HEK293T (cell line): ENCODE measurements around the gene UQCRC1.

Experiments used
- CTCF ChIA-PET: fragments of 350-600 bp; formaldehyde crosslinking; extraction: SDS; loops from one replicate; lab custom pipeline; 2021; ENCODE audit warnings: antibody characterized with exemption, inconsistent platforms; lab: Yijun Ruan, JAX
- POLR2A ChIA-PET: fragments of 350-600 bp; formaldehyde crosslinking; extraction: SDS; loops from one replicate; lab custom pipeline; 2020; ENCODE audit warnings: antibody characterized with exemption, inconsistent platforms; lab: Yijun Ruan, JAX
- DNase-seq: peaks from one replicate; pipeline ENCODE4 v3.0.0; 2012; ENCODE audit warnings: mixed read lengths; ENCODE audit errors: extremely low spot score
- ARNT ChIP-seq: fragments of 450-650 bp; IDR thresholded peaks from 2 replicates; pipeline ENCODE4 v1.6.1; 2017; ENCODE audit warnings: mild to moderate bottlenecking
- BHLHE40 ChIP-seq: fragments of 450-650 bp; IDR thresholded peaks from 2 replicates; pipeline ENCODE4 v1.6.1; 2016; ENCODE audit warnings: mild to moderate bottlenecking, moderate library complexity, borderline replicate concordance
- CTBP1 ChIP-seq: fragments of 450-650 bp; IDR thresholded peaks from 2 replicates; pipeline ENCODE4 v1.6.1; 2016; ENCODE audit warnings: borderline replicate concordance
- ELF4 ChIP-seq: fragments of 450-650 bp; IDR thresholded peaks from 2 replicates; pipeline ENCODE4 v1.6.1; 2017; ENCODE audit warnings: antibody characterized with exemption
- FOXA1 ChIP-seq: fragments of 450-650 bp; IDR thresholded peaks from 2 replicates; pipeline ENCODE4 v1.6.1; 2016; ENCODE audit warnings: mild to moderate bottlenecking
- FOXK2 ChIP-seq: fragments of 450-650 bp; IDR thresholded peaks from 2 replicates; pipeline ENCODE4 v1.6.1; 2016; ENCODE audit warnings: mild to moderate bottlenecking
- FOXM1 ChIP-seq: fragments of 450-650 bp; IDR thresholded peaks from 2 replicates; pipeline ENCODE4 v1.6.1; 2017; ENCODE audit warnings: mild to moderate bottlenecking, borderline replicate concordance
- HDGF ChIP-seq: fragments of 450-650 bp; IDR thresholded peaks from 2 replicates; pipeline ENCODE4 v1.6.1; 2017; ENCODE audit warnings: antibody characterized with exemption, borderline replicate concordance
- L3MBTL2 ChIP-seq: fragments of 450-650 bp; conservative IDR thresholded peaks from 2 replicates; pipeline ENCODE4 v1.6.1; 2016; ENCODE audit warnings: mild to moderate bottlenecking
- LEF1 ChIP-seq: fragments of 450-650 bp; IDR thresholded peaks from 2 replicates; pipeline ENCODE4 v1.6.1; 2017; ENCODE audit warnings: mild to moderate bottlenecking, borderline replicate concordance
- NFRKB ChIP-seq: fragments of 450-650 bp; IDR thresholded peaks from 2 replicates; pipeline ENCODE4 v1.6.1; 2016; ENCODE audit warnings: mild to moderate bottlenecking, moderate library complexity
- SP1 ChIP-seq: fragments of 450-650 bp; IDR thresholded peaks from 2 replicates; pipeline ENCODE4 v1.6.1; 2017
- SUZ12 ChIP-seq: fragments of 450-650 bp; IDR thresholded peaks from 2 replicates; pipeline ENCODE4 v1.6.1; 2016; ENCODE audit warnings: mild to moderate bottlenecking
- TARDBP ChIP-seq: fragments of 450-650 bp; IDR thresholded peaks from 2 replicates; pipeline ENCODE4 v1.6.1; 2016
- ZNF384 ChIP-seq: fragments of 450-650 bp; IDR thresholded peaks from 2 replicates; pipeline ENCODE4 v1.6.1; 2016
- TF ChIP-seq, protein P1 (sequence below): fragments of 450-650 bp; IDR thresholded peaks from 2 replicates; pipeline ENCODE4 v1.6.1; 2016

Gene UQCRC1

DNA sequence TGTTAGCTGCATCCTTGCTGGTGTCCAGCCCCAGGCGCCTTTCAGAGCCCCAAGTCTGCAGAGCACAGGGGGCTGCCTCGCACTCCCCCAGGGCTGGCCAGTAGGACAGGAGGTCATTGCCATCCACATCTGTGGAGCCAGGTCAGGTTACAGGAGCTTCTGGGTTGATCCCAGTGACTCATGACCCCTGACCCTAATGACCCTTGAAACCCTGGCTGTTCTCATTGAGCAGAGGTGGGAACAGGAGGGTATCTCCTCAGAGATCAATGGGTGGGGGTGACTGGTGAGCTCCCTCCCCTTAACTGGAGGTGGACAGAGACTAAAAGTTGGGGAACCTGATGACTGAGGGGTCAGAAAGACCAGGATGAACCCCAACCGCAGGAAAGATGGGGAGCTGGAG, 31.9 kb upstream of the UQCRC1 start:
- no peak for TF ChIP-seq FOXA1
- no peak for TF ChIP-seq SUZ12
- ChIA-PET CTCF (no interaction called here), POLR2A (interaction anchor here (0.8 kb wide), 1 partner anchor 12 kb away, joined by 3 read pairs; no protein-coding TSS in a partner anchor)
- DNase-seq, result no peak

DNA sequence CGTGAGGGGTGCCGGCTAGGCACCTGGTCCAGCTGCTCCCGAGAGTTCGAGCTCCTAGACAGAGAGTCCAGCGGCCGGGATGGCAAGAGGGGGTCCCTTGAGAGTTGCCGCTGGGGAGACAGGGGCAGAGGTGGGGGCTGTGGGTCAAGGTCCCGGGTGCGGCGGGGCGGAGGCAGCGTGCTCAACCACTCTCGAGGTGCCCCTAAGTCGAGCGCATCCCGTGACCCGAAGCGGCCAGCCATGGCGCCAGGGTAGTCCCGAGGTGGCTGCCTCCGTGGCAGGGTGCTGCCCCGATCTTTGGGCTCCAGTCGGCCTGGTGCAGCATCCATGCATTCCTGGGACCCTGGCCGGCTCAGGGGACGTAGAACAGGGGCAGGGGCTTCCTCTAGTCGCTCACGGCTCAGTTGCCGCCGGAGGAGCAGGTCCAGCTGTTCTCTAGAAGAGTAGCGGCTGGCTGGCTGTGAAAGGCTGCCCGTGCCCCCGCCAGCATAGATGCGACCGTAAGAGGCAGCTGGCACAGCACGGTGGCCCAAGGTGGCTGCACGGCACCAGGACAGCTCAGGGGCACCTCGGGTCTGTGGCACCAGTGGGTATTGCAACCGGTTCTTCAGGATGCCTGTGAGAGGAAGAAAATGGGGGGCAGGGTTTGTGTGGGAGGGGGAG, 30.6 kb upstream of the UQCRC1 start:
- no peak for DNase-seq
- ChIA-PET CTCF (no interaction called here), POLR2A (interaction anchor here (1.4 kb wide), 1 partner anchor 9 kb away, joined by 6 read pairs; no protein-coding TSS in a partner anchor)
- TF ChIP-seq FOXK2 (no peak), ZNF384 (no peak), L3MBTL2 (no peak), HDGF (no peak), SP1 (no peak), CTBP1 (no peak), BHLHE40 (no peak), NFRKB (no peak), FOXM1 (no peak), ELF4 (no peak), ARNT (no peak), TARDBP (no peak), FOXA1 (no peak), SUZ12 (no peak), LEF1 (no peak)
- TF ChIP-seq, protein P1, sequence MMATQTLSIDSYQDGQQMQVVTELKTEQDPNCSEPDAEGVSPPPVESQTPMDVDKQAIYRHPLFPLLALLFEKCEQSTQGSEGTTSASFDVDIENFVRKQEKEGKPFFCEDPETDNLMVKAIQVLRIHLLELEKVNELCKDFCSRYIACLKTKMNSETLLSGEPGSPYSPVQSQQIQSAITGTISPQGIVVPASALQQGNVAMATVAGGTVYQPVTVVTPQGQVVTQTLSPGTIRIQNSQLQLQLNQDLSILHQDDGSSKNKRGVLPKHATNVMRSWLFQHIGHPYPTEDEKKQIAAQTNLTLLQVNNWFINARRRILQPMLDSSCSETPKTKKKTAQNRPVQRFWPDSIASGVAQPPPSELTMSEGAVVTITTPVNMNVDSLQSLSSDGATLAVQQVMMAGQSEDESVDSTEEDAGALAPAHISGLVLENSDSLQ, result no peak

DNA sequence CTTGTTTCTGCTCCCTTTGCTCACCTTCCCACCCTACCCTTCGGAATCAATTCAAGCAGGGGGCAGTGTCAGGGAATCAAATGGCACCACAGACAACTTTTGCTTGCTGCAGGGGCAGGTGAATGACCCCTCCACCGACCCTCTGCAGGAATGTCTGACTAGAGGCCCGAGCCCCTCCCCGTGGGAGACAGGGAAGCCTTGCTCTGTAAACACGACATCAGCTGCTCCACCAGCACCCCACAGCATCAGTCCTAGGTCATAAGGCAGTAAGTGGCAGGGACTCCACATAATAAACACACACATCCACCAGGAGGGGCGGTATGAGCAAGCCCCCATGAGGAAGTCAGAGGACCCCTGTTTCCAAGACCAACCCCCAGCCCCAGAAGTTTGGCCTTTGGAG, 27.9 kb upstream of the UQCRC1 start:
- no peak for TF ChIP-seq NFRKB
- TF ChIP-seq L3MBTL2, result no peak
- ChIA-PET CTCF (no interaction called here), POLR2A (no interaction called here)
- DNase-seq, result no peak

DNA sequence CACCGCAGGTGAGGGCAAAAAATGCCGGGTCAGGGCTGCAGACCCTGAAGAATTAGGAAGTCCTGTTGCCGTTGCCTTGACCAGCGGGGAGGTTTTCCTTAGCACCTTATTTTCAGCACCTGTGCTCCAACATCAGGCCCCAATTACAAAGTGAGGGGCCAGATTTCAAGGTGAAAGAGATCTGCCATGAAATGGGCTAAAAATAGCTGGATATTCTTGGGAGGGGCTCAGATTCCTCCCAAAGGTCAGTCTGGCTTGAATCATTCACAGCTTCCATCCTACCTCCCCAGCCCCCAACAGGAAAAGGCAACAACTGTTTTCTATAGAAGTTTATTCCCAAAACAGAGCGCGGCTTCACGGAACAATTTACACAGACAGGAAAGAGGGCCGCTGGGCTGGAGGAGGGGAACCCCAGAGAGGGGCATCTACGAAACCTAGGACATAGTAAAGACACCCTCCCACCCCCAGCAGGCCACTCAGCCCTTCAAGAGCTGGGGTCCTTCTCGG, 26.8 kb upstream of the UQCRC1 start:
- no peak for DNase-seq
- POLR2A ChIA-PET, result interaction anchor here (1.0 to 3.2 kb wide), 8 partner anchors 10 to 187 kb away, joined by 3 to 21 read pairs (median 7); partner anchors contain the start of genes CELSR3, PFKFB4 and UQCRC1
- CTCF ChIA-PET, result interaction anchor here (0.5 to 1.5 kb wide), 11 partner anchors 12 to 352 kb away, joined by 3 to 8 read pairs (median 3); partner anchors contain the start of genes PFKFB4 and UQCRC1
- TF ChIP-seq HDGF (no peak), CTBP1 (no peak), SP1 (no peak), FOXM1 (no peak), BHLHE40 (no peak), ZNF384 (no peak), NFRKB (no peak), SUZ12 (no peak)
- TF ChIP-seq, protein P1, result no peak

DNA sequence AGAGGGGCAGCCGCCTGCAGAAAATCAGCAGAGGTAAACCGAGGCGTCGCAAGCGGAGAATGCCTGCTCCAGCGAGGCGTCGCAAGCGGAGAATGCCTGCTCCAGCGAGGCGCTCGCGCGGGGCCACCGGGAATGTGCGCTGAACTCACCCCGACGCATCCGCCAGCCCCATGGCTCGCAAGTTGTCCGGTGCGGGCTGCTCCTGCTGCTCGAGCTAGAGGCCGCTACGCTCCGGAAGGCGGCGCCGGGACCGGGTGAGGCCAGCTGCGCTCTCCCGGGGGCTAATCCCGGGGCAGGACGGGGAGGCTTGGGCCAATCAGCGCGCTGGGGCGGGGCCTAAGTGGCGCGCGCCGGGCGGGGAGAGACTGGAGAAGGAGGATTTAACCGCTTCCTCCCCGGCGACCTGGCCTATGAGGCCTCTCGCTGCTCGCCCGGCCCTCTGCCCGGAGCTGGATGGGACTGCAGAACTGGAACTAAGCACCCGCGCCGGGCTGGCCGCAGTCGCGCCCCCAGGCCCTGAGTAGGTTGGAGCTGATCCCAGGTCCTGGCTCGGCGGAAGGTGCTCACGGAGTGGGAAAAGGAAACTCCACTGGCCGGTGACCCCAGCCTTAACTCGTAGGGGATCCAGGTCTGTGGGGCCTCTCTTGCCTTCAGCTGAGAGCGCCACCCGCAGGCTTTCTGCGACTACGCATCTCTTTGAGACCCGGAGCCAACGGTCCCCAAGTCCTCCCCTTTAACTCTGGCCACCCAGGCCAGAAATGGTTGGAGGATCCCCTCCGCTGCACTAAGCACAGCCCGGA, 26.0 kb upstream of the UQCRC1 start, which contains the start of gene SLC26A6:
Gene SLC26A6 (minus strand): TSS at position 240 of the 800 bp plus-strand sequence. CDS start 68 bp downstream, at position 172.
- ChIA-PET CTCF (interaction anchor here (0.5 to 1.6 kb wide), 16 partner anchors 13 to 397 kb away, joined by 3 to 8 read pairs (median 4); partner anchors contain the start of genes CELSR3, PFKFB4 and UQCRC1), POLR2A (interaction anchor here (0.6 to 3.2 kb wide), 13 partner anchors 10 to 372 kb away, joined by 3 to 21 read pairs (median 5); partner anchors contain the start of genes CELSR3, NCKIPSD, PFKFB4 and UQCRC1)
- DNase-seq, result peak; percentile 99
- TF ChIP-seq SUZ12 (no peak), HDGF (0 out of 2 replicates have a peak, but pooled peaks have one; percentile 45), L3MBTL2 (peak; percentile 53), NFRKB (no peak)

DNA sequence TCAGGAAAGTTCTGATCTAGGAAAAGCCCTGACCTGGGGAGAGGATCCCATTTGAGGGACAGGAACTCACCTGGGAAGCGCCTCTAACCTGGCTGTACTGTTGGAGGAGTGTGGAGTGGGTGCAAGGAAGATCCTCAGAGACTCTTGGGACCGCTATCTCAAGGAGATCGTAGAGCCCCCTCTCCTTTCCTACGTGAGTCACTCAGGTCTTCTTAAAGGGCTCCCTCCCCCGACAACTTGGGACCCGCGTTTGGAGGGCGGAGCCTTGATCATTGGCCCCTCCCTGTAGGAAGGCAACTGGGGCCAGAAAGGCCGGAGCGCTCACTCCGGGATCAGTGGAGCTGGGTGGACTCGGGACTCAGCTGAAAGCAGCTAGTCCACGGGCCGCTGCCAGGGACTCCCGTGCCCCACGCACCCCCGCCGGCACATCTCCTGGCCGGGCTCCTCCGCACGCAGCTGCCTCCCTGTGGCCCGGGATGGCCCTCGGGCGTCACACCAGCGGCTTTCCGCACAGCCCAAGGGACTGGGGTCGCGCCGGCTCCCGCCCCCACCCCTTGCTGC, 25.3 kb upstream of the UQCRC1 start:
- TF ChIP-seq L3MBTL2, result no peak
- TF ChIP-seq TARDBP, result no peak
- no peak for TF ChIP-seq ARNT
- no peak for TF ChIP-seq FOXA1
- no peak for TF ChIP-seq ELF4
- no peak for TF ChIP-seq LEF1
- no peak for TF ChIP-seq ZNF384
- no peak for TF ChIP-seq HDGF
- no peak for TF ChIP-seq BHLHE40
- no peak for TF ChIP-seq CTBP1
- no peak for TF ChIP-seq SUZ12
- ChIA-PET CTCF (interaction anchor here (0.6 to 1.6 kb wide), 10 partner anchors 14 to 396 kb away, joined by 3 to 8 read pairs (median 4); partner anchors contain the start of genes CELSR3 and UQCRC1), POLR2A (interaction anchor here (1.1 to 3.2 kb wide), 9 partner anchors 9 to 373 kb away, joined by 3 to 21 read pairs (median 6); partner anchors contain the start of genes CCDC51, CELSR3, NCKIPSD and UQCRC1)
- peak; percentile 64 for DNase-seq
